Keratinocyte (primary cell): ENCODE data around the gene FGD2.

ENCODE experiments used
- EZH2 ChIP-seq: IDR thresholded peaks from one replicate; pipeline ENCODE4 v1.6.1; 2012; ENCODE audit warnings: inconsistent platforms, mild to moderate bottlenecking, low read length, moderate library complexity
- TF ChIP-seq, protein P1 (sequence below), 3 experiments: IDR thresholded peaks in 1 of 3; conservative IDR thresholded peaks in 1 of 3; optimal IDR thresholded peaks in 1 of 3; 2 replicates in 2 of 3; 3 replicates in 1 of 3; pipeline versions ENCODE3 to v1.5.1; 2011; ENCODE audit warnings: low read length in 3 of 3, mild to moderate bottlenecking in 3 of 3, moderate library complexity in 2 of 3, control low read depth in 1 of 3, inconsistent platforms in 1 of 3; ENCODE audit not compliant: insufficient read depth in 2 of 3; ENCODE audit errors: extremely low read depth in 1 of 3

DNA sequence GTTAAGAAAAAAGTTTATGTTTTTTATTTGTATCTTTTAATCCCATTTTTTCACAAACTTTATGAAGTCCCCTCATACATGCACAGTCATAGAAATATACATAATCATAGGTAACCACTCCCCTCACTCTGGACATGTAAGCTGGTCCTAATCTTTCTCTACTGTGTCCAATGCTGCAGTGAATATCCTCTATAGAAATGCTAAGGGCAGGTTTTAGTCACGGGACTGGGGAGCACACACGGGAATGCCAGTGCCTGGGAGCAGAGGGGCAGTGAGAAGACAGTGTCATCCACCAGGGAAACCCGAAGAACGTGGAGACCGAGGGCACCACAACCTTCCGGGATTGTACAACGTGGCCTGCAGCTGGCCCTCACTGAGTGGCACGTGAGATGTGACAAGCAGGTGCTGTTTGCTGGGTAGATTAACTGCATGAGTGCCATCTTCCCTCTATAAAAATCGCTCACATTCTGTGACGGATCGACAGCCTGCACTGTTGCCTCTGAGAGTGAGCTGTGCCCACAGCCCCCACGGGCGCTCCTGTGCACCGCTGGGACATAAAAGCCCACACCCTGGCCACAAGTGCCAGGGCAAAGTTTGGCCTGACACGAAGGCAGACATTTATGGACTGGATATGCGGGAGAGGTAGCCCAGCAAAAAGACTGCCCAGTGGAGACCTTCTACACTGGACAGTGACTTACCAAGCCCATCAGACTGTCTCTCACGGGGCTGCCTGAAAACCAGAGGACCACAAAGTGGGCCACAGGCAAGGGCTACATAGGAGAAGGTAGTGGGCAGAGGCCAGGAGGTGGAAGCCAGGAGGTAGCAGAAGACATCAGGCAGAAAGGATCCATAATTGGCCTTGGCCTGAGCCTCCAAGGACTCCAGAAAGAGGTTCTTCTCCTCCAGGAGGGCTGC, 63.2 kb downstream of the FGD2 start:
- TF ChIP-seq, protein P1, sequence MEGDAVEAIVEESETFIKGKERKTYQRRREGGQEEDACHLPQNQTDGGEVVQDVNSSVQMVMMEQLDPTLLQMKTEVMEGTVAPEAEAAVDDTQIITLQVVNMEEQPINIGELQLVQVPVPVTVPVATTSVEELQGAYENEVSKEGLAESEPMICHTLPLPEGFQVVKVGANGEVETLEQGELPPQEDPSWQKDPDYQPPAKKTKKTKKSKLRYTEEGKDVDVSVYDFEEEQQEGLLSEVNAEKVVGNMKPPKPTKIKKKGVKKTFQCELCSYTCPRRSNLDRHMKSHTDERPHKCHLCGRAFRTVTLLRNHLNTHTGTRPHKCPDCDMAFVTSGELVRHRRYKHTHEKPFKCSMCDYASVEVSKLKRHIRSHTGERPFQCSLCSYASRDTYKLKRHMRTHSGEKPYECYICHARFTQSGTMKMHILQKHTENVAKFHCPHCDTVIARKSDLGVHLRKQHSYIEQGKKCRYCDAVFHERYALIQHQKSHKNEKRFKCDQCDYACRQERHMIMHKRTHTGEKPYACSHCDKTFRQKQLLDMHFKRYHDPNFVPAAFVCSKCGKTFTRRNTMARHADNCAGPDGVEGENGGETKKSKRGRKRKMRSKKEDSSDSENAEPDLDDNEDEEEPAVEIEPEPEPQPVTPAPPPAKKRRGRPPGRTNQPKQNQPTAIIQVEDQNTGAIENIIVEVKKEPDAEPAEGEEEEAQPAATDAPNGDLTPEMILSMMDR (optimal IDR thresholded peaks at IDR 0.05 in 1 of 3, IDR thresholded peaks at IDR 0.05 in 1 of 3, conservative IDR thresholded peaks at IDR 0.05 in 1 of 3; ENCODE audit: extremely low read depth in 1 of 3, insufficient read depth in 2 of 3, low read length in 3 of 3): no peak
- no peak for TF ChIP-seq EZH2
